Lung (tissue), 12 donors: Measurements from ENCODE around the gene DAAM2. TPM values are rescaled to one million over a fixed set of nuclear protein-coding genes. Genes with fewer than 3 reads are reported as not detected.
A peak's percentile ranks its signal among the peaks of the same experiment; 100 is the strongest.

Source experiments
- ATAC-seq: fragments of 200-7000 bp; cut with Tn5 transposase; one replicate; pipeline ENCODE4 v1.9.1; 2020; ENCODE audit warnings: moderate number of reproducible peaks; ENCODE audit not compliant: insufficient read depth, low FRiP score
- DNase-seq, 3 donors: peaks; one replicate each; pipeline ENCODE4 v3.0.0-alpha.2; 2013 to 2017
- H3K27ac ChIP-seq, 2 donors: one replicate each; pipeline ENCODE4 v1.5.1; 2013; ENCODE audit warnings: mild to moderate bottlenecking in 2 of 2, moderate library complexity in 2 of 2, control low read depth in 1 of 2, inconsistent platforms in 1 of 2, low read depth in 1 of 2, low read length in 1 of 2
- H3K27me3 ChIP-seq, 3 donors: one replicate each; pipeline ENCODE4 v1.5.1; 2013; ENCODE audit warnings: low read length in 2 of 3; ENCODE audit not compliant: control insufficient read depth in 3 of 3, insufficient read depth in 3 of 3
- H3K36me3 ChIP-seq, 4 donors: one replicate each; pipeline ENCODE4 v1.5.1; 2013; ENCODE audit warnings: low read length in 4 of 4, mild to moderate bottlenecking in 1 of 4, moderate library complexity in 1 of 4; ENCODE audit not compliant: control insufficient read depth in 4 of 4, insufficient read depth in 4 of 4
- H3K4me1 ChIP-seq, 5 donors: one replicate each; pipeline ENCODE4 v1.5.1; 2013; ENCODE audit warnings: low read length in 5 of 5, mild to moderate bottlenecking in 2 of 5, moderate library complexity in 1 of 5; ENCODE audit not compliant: control insufficient read depth in 5 of 5, insufficient read depth in 5 of 5
- H3K4me3 ChIP-seq: one replicate; pipeline ENCODE4 v1.5.1; 2013; ENCODE audit warnings: mild to moderate bottlenecking, control low read depth, moderate library complexity
- H3K9ac ChIP-seq, 2 donors: one replicate each; pipeline ENCODE4 v1.5.1; 2013; ENCODE audit warnings: low read length in 2 of 2, control low read depth in 1 of 2; ENCODE audit not compliant: insufficient read depth in 1 of 2
- H3K9me3 ChIP-seq, 4 donors: one replicate each; pipeline ENCODE4 v1.5.1; 2013; ENCODE audit warnings: low read length in 3 of 4, mild to moderate bottlenecking in 1 of 4, moderate library complexity in 1 of 4; ENCODE audit not compliant: control insufficient read depth in 4 of 4, insufficient read depth in 3 of 4
- CTCF ChIP-seq: IDR thresholded peaks from 2 replicates; pipeline ENCODE4 v1.5.1; 2012; ENCODE audit warnings: mild to moderate bottlenecking; ENCODE audit errors: control extremely low read depth, extremely low read depth
- WGBS, 2 donors: extraction: QIAGEN DNeasy Blood & Tissue Kit; methylation state at CpG; one replicate each; pipeline ENCODE4 v1.1.7; 2013; 5-methylcytosine and 5-hydroxymethylcytosine counted together
- polyA plus RNA-seq, 2 donors: library from polyadenylated mRNA; stranded (reverse); fragments of 200-250 nt; gene quantifications; one replicate each; pipeline ENCODE4 v1.2.1, GENCODE V29; 2013
- total RNA-seq, 2 donors: library from RNA; depleted of rRNA in 1 of 2; stranded (reverse); fragments of >200 nt in 1 of 2; gene quantifications; one replicate each; pipeline ENCODE4 v1.2.1, GENCODE V29; 2014 to 2021
- donor health status: control.
- donor health status: control.
- donor health status: Bipolar disorder and iron deficiency.
- donor health status: healthy.
- donor health status: DM: yes; HTN: yes; CAD: no.

The DAAM2 gene
- total and polyA plus RNA-seq, 4 donors: 13.6 to 43.0 (median 28.5) TPM

GRCh38 chr6:39769012-39769411 is 23.2 kb upstream of the DAAM2 start:
- DNase-seq (peak; percentile 21 to 61 (median 33)), ATAC-seq (no peak)
- Histone ChIP-seq H3K9ac (no peak overlapping the region), H3K9me3 (no peaks in the 10 kb centered on the region), H3K4me3 (no peak overlapping the region), H3K27ac (no peak overlapping the region), H3K4me1 (no peaks in the 10 kb centered on the region), H3K36me3 (no peaks in the 10 kb centered on the region), H3K27me3 (no peaks in the 10 kb centered on the region)
- no peak for TF ChIP-seq CTCF
- 69 to 72% methylated on average over 5 of the region's 5 CpGs for WGBS, 2 donors

GRCh38 chr6:39770446-39770845 is 21.7 kb upstream of the DAAM2 start:
- Histone ChIP-seq H3K27ac (no peak overlapping the region), H3K4me3 (no peak overlapping the region), H3K4me1 (no peaks in the 10 kb centered on the region), H3K27me3 (no peaks in the 10 kb centered on the region), H3K9me3 (no peaks in the 10 kb centered on the region), H3K36me3 (no peaks in the 10 kb centered on the region), H3K9ac (no peak overlapping the region)
- TF ChIP-seq CTCF: no peak
- WGBS, 2 donors: 96 to 98% methylated on average over 4 of the region's 4 CpGs
- no peak for DNase-seq
- no peak for ATAC-seq

- no peak for TF ChIP-seq CTCF
- no peak overlapping the region for H3K9ac ChIP-seq
- H3K9me3 ChIP-seq: no peaks in the 10 kb centered on the region
- no peak overlapping the region for H3K4me3 ChIP-seq
- no peak overlapping the region for H3K27ac ChIP-seq
- H3K4me1 ChIP-seq: no peaks in the 10 kb centered on the region
- ATAC-seq: no peak
- 69 to 74% methylated on average over 6 of the region's 6 CpGs for WGBS, 2 donors
- DNase-seq: no peak
- no peaks in the 10 kb centered on the region for H3K27me3 ChIP-seq
- H3K36me3 ChIP-seq: no peaks in the 10 kb centered on the region
Observed at GRCh38 chr6:39772559-39773273, 19.5 kb upstream of the DAAM2 start.

GRCh38 chr6:39773782-39774181 is 18.4 kb upstream of the DAAM2 start:
- no peak for TF ChIP-seq CTCF
- Histone ChIP-seq H3K27me3 (no peaks in the 10 kb centered on the region), H3K36me3 (no peaks in the 10 kb centered on the region), H3K27ac (no peak overlapping the region), H3K9ac (no peak overlapping the region), H3K4me1 (no peaks in the 10 kb centered on the region), H3K9me3 (no peaks in the 10 kb centered on the region), H3K4me3 (no peak overlapping the region)
- ATAC-seq (no peak), DNase-seq (no peak)
- WGBS, 2 donors: 89 to 91% methylated on average over 2 of the region's 2 CpGs
